H1 (cell line): ENCODE data around the gene PRDM5.
"Not testable (repeated sequence)": the region's sequence is repeated elsewhere in the genome, so short reads cannot be mapped to it uniquely, and the experiment has no call there.

Experiments
- POLR2A ChIP-seq, 2 experiments: IDR thresholded peaks; 1 replicate in 1 of 2; 2 replicates in 1 of 2; pipeline ENCODE4 v1.6.1; 2011; ENCODE audit warnings: low read depth in 2 of 2, low read length in 2 of 2, mild to moderate bottlenecking in 2 of 2; ENCODE audit errors: control extremely low read depth in 1 of 2
- TF ChIP-seq, protein P1 (sequence below), 3 experiments: IDR thresholded peaks; 1 replicate in 2 of 3; 2 replicates in 1 of 3; pipeline versions ENCODE4 v1.5.1 to v1.6.1; 2011; ENCODE audit warnings: low read length in 3 of 3, mild to moderate bottlenecking in 3 of 3, inconsistent platforms in 2 of 3, low read depth in 1 of 3, moderate library complexity in 1 of 3; ENCODE audit not compliant: insufficient read depth in 1 of 3; ENCODE audit errors: control extremely low read depth in 1 of 3
- TF ChIP-seq, protein P2 (sequence below): IDR thresholded peaks from 2 replicates; pipeline ENCODE4 v1.6.1; 2012; ENCODE audit warnings: inconsistent platforms

DNA sequence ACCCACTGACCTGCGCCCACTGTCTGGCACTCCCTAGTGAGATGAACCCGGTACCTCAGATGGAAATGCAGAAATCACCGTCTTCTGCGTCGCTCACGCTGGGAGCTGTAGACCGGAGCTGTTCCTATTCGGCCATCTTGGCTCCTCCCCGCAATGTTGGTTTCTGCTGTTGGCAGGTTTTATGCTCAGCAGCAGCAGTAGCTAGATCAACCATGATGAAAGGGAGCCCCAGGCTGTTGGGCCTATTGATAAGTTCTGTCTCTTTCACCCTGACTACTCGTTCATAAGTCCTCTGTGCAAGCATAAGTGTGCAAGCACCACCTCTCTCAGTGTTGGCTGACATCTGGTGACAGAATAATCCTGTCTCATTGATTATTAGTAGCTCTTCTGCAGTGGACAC, 274.2 kb downstream of the PRDM5 start:
- TF ChIP-seq, protein P1, sequence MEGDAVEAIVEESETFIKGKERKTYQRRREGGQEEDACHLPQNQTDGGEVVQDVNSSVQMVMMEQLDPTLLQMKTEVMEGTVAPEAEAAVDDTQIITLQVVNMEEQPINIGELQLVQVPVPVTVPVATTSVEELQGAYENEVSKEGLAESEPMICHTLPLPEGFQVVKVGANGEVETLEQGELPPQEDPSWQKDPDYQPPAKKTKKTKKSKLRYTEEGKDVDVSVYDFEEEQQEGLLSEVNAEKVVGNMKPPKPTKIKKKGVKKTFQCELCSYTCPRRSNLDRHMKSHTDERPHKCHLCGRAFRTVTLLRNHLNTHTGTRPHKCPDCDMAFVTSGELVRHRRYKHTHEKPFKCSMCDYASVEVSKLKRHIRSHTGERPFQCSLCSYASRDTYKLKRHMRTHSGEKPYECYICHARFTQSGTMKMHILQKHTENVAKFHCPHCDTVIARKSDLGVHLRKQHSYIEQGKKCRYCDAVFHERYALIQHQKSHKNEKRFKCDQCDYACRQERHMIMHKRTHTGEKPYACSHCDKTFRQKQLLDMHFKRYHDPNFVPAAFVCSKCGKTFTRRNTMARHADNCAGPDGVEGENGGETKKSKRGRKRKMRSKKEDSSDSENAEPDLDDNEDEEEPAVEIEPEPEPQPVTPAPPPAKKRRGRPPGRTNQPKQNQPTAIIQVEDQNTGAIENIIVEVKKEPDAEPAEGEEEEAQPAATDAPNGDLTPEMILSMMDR (IDR thresholded peaks at IDR 0.05; ENCODE audit: control extremely low read depth in 1 of 3, insufficient read depth in 1 of 3, low read depth in 1 of 3, low read length in 3 of 3) = not testable (repeated sequence)
- TF ChIP-seq, protein P2, sequence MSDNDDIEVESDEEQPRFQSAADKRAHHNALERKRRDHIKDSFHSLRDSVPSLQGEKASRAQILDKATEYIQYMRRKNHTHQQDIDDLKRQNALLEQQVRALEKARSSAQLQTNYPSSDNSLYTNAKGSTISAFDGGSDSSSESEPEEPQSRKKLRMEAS = not testable (repeated sequence)
- TF ChIP-seq POLR2A (IDR thresholded peaks at IDR 0.05; ENCODE audit: control extremely low read depth in 1 of 2, low read depth in 2 of 2, low read length in 2 of 2) = not testable (repeated sequence)
